HPDE6-E6E7 (cell line): ENCODE results near the gene CD300H.
"Not testable (repeated sequence)": the region's sequence is repeated elsewhere in the genome, so short reads cannot be mapped to it uniquely, and the experiment has no call there.

ENCODE experiments used
- DNase-seq: peaks from one replicate; pipeline ENCODE4 v3.0.0; 2011; ENCODE audit warnings: missing footprints; ENCODE audit errors: extremely low spot score

The CD300H gene

GRCh38 chr17:74584292-74585060, 17.2 kb upstream of the CD300H start:
- no peak for DNase-seq

DNA sequence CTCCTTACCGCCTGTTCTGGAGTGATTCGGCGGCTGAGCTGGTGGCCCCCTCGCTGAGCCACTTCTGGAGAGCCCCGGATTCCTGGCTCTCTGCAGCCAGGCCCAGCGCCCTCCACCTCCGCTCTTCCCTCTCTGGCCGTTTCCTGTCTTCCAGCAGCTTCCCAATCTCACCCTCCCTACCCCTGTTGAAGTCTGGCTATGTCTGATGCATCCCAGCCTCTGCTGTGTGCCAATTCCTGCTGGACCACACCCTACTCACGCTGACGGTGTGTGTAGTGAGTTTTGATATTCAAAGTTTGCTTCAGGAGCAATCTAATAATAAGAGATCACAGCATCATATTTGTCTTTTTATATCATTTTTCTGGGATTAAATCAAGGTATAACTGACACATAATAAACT, 15.3 kb upstream of the CD300H start:
- DNase-seq, result no peak

GRCh38 chr17:74579900-74580299, 12.6 kb upstream of the CD300H start:
- DNase-seq, result no peak

- no peak for DNase-seq
Measured at GRCh38 chr17:74578979-74579378, 11.7 kb upstream of the CD300H start.

GRCh38 chr17:74574489-74575142, 7.3 kb upstream of the CD300H start:
- no peak for DNase-seq

DNA sequence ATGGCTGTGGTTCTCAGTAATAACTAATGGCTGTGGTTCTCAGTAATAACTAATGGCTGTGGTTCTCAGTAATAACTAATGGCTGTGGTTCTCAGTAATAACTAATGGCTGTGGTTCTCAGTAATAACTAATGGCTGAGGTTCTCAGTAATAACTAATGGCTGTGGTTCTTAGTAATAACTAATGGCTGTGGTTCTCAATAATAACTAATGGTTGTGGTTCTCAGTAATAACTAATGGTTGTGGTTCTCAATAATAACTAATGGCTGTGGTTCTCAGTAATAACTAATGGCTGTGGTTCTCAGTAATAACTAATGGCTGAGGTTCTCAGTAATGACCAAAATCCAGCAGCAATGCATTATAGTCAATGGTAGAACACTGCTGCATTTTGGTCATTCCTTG, 6.3 kb upstream of the CD300H start:
- DNase-seq, result not testable (repeated sequence)

GRCh38 chr17:74573169-74573568, 5.9 kb upstream of the CD300H start:
- no peak for DNase-seq

GRCh38 chr17:74571621-74572270, 4.4 kb upstream of the CD300H start:
- no peak for DNase-seq

DNA sequence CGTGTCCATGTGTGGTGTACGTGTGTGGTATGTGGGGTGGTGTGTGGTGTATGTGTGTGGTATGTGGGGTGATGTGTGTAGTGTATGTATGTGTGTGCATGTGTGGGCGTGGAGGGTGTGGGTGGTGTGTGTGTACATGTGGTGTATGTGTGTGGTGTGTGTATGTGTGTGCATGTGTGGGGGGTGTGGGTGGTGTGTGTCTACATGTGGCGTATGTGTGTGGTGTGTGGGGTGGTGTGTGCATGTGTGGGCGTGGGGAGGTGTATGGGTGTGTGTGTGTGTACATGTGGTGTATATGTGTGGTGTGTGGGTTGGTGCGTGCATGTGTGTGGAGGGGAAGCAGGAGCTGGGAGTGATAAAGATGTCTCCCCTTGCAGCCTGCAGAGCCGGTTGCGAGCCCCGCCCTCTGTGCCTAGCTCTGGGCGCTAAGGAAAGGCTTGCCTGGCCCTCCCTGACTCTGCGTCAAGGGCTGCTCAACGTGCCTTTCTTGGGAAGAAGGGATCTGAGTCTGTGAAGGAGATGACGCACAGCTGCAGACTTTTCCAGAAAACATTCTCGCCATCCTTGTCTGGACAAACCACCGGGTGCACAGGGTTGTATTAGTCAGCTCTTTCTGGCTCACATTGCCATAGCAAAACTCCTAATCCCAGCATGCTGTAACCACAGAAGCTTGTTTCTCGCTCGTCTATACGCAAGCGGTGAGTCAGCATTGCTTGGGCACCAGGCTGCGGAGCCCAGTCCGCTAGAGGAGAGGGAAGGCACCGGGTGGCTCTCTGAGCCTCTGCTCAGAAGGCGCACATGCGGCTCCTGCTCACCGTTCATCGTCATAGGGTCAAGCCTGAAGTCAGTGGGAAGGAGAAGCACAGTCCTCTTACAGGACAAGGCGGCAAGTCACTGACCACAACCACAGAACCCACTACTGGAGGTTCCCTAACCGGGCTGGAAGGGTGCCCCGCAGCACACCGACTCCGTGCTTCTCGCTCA, 2.0 kb upstream of the CD300H start:
- peak; percentile 84 for DNase-seq

- DNase-seq, result no peak
Measured at GRCh38 chr17:74568106-74568873, 981 bp upstream of the CD300H start.

DNA sequence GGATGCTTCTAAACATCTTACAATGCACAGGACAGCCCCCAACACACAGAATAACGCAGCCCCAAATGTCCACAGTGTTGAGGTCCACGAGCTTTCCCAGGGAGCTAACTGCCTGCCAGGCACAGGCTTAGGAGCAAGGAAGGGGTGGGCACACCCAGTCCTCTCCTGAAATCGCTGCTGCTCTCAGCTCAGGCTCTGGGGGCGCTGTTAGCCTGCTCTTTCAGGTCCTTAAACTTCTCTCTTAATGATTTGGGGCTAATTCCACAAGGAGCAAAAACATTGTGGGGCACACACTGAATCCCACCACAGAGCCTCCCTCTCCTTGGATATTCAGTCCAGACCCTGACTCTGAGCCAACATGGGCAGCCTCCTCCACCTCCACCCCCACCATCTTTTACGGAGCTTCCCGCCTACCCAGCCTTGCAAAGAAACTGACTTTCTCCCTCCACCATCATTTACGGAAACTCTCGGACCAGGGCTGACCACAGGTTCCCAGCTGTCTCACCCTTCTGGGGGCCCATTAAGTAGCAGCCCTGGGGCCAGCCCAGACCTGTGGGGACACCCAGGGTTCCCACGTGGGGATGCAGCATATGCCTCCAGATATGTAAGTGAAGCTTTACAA, 1.1 kb downstream of the CD300H start:
- DNase-seq, result peak; percentile 19

DNA sequence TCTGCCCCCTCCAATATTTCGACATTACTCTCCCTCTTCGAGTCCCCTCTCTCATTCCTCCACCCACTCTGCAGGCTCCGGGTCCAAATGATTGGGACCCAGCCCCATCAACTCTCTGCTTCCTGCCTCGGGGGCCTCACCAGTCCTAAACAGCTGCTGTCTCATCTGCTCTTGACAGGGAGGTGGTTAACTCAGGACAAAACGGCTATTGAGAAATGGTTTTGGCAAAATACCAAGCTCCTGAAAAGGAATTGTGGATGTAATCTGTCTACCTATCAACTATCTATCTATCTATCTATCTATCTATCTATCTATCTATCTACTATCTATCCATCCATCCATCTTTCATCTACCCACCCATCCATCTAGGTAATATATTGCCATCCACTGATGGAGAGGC, 2.2 kb downstream of the CD300H start:
- no peak for DNase-seq

GRCh38 chr17:74563358-74563757, 4.0 kb downstream of the CD300H start:
- DNase-seq, result no peak

GRCh38 chr17:74561586-74561985, 5.7 kb downstream of the CD300H start:
- no peak for DNase-seq

DNA sequence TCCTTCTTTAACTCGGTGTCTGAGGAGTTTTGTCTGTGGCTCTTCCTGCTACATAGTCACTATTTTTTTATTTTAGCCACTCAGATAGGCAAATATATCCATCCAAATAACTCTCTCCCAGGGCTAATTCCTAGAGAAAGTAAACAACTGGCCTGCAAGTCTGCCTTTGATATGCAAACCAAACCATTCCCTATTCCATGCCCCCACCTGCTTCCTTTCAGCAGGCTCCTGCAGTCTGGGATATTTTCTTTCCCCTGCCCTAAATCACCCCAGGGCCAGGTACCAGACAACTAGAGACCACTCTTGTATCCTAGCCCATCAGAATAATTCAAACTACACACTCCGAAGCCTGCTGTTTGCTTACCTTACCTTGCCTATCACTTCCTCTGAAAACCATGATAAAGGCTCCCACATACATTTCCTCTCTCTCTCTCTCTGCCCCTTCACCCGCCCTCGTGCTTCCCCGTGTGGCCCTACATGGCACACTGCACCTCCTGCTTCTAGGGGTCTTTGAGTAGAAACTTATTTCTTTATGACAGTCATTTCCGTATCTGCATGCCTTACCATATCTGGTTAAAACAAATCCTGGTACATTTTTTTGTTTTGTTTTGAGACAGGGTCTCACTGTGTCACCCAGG, 8.3 kb downstream of the CD300H start:
- no peak for DNase-seq

DNA sequence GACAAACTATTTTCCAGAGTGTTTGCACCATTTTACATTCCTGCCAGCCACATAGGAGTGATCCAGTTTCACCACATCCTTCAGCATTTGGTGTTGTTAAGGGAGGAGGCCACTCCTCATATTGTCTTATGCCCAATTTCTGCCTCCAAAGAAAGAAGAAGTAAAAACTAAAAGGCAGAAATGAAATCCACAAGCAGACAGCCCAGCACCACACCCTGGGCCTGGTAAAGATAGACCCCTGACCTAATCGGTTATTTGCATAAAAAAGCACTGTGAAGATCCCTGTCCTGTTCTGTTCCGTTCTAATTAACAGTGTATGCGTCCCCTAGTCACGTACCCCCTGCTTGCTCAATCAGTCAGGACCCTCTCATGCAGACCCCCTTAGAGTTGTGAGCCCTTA, 8.9 kb downstream of the CD300H start:
- not testable (repeated sequence) for DNase-seq

- DNase-seq, result no peak
Measured at GRCh38 chr17:74555427-74555940, 11.8 kb downstream of the CD300H start.

DNA sequence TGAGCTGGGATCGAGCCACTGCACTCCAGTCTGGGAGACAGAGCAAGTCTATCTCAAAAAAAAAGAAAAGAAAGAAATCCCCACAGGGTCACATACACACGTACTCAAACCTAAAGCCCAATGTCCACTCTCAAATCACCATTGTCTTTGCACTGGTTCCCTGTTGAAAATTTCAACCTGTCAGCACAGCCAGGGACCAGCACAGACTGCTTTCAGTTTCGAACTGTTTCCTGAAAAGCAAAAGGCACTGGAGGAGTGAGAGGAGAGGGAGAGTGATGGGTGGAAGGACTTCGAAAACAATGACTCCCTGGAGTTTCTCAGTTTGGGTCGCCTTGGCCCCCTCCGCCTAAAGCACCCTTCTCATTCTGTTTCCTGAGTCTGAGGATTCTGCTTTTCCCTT, 12.4 kb downstream of the CD300H start:
- no peak for DNase-seq

- peak; percentile 84 for DNase-seq
Measured at GRCh38 chr17:74552037-74552436, 15.3 kb downstream of the CD300H start.

GRCh38 chr17:74550602-74551001, 16.7 kb downstream of the CD300H start:
- no peak for DNase-seq
